IPS-18c (cell line): ENCODE results near the gene KDM4B.

Experiments used
- H3K4me3 ChIP-seq: 2 replicates; pipeline ENCODE4 v1.7.0; 2013; ENCODE audit warnings: low read depth, mild to moderate bottlenecking, low read length, moderate library complexity; ENCODE audit not compliant: insufficient read depth
- H3K9me3 ChIP-seq: one replicate; pipeline ENCODE4 v1.6.1; 2013; ENCODE audit warnings: mild to moderate bottlenecking, low read length, moderate library complexity; ENCODE audit not compliant: control insufficient read depth, insufficient read depth

KDM4B gene

GRCh38 chr19:5048727-5049553 is 80.0 kb downstream of the KDM4B start:
- H3K9me3 ChIP-seq = no peaks in the 10 kb centered on the region
- H3K4me3 ChIP-seq = no peak overlapping the region

- no peak overlapping the region for H3K4me3 ChIP-seq
- H3K9me3 ChIP-seq = no peaks in the 10 kb centered on the region
Measured at GRCh38 chr19:5049561-5049960, 80.6 kb downstream of the KDM4B start.

DNA sequence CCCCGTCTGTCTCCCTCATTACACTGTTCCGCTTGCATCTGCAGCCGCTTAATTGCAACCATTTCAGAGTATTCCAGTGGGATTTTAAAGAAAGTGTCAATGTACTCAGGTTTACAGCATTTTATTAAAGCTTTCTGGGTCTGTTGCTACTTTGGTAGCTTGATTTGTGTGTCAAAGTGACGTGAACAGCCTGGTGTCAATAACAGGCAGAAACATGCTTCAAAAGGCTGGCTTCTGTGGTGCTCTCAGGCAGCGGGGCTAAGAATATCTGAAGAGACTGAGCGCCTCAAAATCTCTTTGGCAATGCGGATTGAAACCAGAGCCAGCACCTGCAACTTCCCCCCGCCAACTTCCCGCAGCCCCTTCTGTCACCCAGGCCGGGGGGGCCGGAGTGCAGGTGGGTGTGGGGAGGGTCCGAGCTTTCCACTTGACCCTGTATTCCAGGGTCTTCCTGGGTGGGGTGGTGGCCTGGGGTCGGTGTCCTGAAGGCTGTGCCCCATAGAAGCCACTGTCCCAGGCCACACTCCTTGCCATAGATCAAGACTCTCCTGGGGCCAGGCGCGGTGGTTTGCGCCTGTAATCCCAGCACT is 81.2 kb downstream of the KDM4B start:
- no peak overlapping the region for H3K4me3 ChIP-seq
- no peaks in the 10 kb centered on the region for H3K9me3 ChIP-seq

- no peak overlapping the region for H3K4me3 ChIP-seq
- H3K9me3 ChIP-seq = no peaks in the 10 kb centered on the region
Measured at GRCh38 chr19:5050905-5051304, 82.0 kb downstream of the KDM4B start.

DNA sequence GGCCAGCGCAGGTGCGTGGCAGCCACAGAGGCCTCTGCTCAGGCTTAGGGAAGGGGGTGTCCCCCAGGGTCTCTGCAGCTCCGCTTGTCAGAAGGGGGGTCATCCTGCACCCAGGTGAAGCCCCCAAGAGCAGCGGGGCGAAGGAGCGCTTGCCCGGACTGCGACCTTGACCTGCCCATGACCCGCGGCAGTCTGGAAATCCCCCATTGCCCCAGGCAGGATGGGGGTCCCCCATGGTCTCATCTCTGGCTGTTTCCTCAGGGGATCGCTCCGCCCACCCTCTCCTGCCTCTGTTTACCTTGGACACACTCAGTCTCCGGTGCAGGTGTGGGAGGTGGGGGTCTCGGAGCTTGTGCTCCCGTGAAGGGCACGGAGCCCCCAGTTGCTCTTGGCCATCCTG is 82.7 kb downstream of the KDM4B start:
- Histone ChIP-seq H3K9me3 (no peaks in the 10 kb centered on the region), H3K4me3 (no peak overlapping the region)

DNA sequence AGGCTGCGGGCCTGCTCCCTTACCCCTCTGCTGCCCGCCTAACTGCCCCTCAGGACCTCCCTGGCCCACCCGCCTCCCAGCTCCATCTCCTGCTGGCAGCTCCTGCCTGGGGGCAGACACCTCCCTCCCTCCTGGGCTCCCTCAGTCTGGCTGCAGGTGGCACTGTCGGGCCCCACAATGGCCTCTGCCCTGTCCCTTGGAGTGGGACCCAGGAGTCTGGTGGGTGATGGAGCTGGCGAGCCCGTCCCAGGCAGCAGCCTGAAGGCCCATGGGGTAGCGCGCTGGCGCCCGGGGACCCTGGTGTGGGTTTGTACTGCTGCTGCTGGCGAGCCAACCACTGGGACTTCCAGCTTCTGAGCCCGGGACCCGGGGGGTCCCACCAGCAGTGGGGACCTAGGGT is 83.6 kb downstream of the KDM4B start:
- Histone ChIP-seq H3K9me3 (no peaks in the 10 kb centered on the region), H3K4me3 (no peak overlapping the region)

DNA sequence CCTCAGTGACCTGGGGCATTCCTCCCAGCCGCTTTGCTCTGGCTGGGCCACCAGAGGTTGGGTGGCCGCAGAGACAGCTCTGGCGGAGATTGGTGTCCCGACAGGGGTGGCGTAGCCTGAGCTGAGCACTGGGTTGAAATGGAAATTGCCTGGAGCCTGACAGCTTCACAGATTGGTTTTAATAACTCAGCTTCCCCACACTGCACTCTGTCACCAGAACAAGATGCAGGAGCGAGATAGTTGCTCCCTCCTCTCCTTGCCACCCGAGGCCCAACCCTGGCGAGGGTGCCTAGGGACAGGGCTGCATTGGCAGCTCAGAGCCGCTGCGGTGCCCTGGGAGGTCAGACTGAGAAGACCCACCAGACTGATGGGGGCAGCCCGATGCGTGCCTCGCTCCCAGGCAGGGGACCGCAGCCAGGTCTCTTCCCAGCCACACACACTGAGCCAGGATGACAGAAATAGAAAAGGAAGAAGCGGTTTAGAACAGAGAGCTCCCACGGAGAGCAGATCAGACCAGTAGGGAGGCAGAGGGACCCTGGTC is 84.1 kb downstream of the KDM4B start:
- Histone ChIP-seq H3K9me3 (no peaks in the 10 kb centered on the region), H3K4me3 (no peak overlapping the region)

DNA sequence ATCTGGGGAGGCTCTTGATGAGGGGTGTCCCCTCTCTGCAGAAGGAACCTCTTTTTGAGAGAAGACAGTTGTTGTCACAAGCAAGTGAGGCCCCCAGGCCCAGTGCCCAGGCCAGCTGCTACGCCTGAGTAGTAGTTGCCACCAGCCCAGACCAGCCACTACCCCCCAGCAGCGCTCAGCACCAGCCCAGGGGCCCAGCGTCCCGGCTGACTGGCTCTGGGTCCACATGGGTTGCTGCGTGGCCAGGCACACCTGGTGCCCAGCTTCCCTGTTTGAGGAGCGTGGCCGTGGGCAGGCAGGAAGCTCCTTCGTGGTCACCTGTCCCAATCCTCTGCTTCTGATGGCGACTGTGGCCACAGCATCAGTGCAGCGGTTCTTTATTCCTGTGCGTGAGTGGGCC is 84.7 kb downstream of the KDM4B start:
- Histone ChIP-seq H3K4me3 (no peak overlapping the region), H3K9me3 (no peaks in the 10 kb centered on the region)

DNA sequence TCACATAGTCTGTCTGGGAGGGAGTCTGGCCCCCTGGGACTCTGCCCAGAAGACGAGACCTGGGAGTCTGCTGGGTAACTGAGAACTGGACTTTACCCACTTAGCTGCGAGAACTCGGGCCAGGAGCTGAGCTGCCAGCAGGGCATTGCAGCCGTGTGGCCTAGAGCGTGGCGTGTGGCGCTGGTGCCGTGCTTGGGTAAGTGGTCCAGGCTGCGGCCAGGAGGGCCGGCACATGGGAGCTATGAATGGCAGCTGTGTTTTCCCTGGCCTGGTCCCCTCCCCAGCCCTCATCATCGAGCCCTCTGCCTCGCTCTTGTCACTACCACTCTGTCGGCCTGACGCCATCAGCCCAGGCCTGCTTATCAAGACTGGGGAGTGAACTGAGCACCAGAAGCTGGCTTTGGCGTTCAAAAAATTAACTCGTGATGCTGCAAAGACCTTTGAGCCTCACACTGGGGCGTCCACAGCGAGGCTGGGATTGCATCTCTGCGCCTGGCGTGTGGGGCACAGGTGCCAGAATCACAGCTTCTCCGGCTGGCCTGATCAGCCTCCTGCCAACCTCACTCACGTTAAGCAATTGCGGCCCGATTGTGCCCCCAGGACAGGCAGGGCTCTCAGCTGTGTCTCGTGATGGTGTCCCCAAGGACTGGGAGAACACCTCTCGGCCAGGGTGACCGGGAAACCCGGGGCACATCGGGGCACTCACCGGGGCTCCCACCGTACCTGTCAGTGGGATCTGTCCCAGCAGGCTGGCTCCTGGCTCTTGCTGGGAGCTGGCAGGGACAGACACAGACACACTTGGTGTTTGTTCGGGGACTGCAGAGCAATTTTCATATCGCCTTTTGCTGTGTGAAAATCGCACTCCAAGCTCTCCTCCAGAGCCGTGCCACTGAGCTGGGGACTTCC is 85.9 kb downstream of the KDM4B start:
- Histone ChIP-seq H3K9me3 (no peaks in the 10 kb centered on the region), H3K4me3 (no peak overlapping the region)

- Histone ChIP-seq H3K4me3 (no peak overlapping the region), H3K9me3 (no peaks in the 10 kb centered on the region)
Measured at GRCh38 chr19:5055457-5055776, 86.5 kb downstream of the KDM4B start.

- H3K4me3 ChIP-seq = no peak overlapping the region
- peaks cover 3% of the 10 kb centered on the region for H3K9me3 ChIP-seq
Measured at GRCh38 chr19:5057860-5058259, 88.9 kb downstream of the KDM4B start.

DNA sequence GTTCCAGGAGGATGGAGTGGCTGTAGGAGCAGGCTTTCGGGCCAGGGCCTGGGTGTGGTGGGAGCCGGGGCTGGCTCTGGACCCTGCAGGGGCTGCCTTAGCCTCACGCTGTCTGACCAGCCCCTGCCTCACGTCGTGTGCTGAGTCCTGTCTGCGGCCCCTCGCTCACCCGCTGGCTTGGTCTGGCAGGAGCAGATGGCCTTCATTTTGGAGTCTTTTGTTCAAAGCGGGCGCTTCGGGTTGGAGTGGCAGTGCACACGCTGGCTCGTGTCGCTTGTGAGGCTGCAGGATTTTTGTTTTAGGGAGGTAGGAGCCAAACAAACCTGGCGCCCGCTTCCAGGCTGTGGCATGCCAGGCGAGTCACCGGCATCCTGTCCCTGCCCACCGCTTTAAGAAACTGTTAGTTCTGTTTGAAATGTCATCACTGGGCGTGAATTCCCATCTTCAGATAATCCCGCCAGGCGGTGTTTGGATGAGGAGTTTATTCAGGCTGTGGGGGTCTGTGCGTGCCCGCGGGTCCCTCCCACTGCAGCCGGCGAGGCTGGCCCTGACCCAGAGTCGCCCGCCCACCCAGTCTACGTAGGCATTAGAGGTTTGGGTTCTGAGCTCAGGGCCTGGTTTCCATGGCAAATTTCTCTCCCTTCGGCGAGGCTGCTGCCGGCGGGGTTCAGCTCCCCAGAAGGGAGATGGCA is 89.8 kb downstream of the KDM4B start:
- Histone ChIP-seq H3K4me3 (no peak overlapping the region), H3K9me3 (peaks cover 3% of the 10 kb centered on the region)

DNA sequence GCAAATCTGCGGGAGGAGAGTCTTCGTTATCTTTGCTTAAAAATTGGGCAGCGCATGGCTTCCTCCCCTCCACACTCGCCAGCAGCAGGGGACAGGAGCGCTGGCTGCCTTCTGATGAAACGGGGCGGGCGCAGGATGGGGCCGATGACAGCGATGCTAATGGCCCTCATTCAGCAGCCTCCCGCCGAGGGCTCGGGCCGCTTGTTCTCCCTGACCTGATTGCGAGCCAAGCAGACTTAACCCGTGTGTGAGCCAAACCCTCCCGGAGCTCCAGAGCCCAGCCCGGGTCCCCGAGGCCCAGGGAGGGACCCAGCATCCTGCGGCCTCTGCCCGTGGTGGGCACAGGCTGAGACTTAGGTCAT is 90.3 kb downstream of the KDM4B start:
- Histone ChIP-seq H3K9me3 (peaks cover 3% of the 10 kb centered on the region), H3K4me3 (no peak overlapping the region)

- Histone ChIP-seq H3K4me3 (no peak overlapping the region), H3K9me3 (peaks cover 3% of the 10 kb centered on the region)
Measured at GRCh38 chr19:5059793-5060192, 90.9 kb downstream of the KDM4B start.

DNA sequence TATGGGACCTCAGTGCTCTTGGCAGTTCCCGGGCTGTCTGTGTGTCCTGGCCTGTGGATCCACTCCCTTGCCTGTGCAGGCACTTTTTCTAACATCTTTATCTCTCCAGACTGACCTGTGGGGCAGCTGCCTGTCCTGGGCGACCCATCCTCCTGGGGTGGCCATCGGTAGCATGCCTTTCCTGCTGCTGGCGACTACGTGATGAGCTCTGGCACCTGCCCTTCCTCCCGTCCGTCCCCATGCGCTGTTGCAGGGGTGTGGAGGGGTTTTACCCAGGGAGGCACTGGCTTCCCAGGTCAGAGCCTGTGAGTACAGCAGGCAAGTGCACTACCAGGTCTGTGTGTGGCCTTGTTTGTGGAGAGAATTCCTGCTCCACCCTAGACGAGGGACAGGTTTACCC is 93.3 kb downstream of the KDM4B start:
- Histone ChIP-seq H3K4me3 (no peak overlapping the region), H3K9me3 (peaks cover 3% of the 10 kb centered on the region)

GRCh38 chr19:5062799-5063198 is 93.9 kb downstream of the KDM4B start:
- H3K4me3 ChIP-seq = no peak overlapping the region
- peaks cover 3% of the 10 kb centered on the region for H3K9me3 ChIP-seq

GRCh38 chr19:5063873-5064645 is 95.1 kb downstream of the KDM4B start:
- Histone ChIP-seq H3K9me3 (peaks cover 3% of the 10 kb centered on the region), H3K4me3 (no peak overlapping the region)
